ENCODE results near the gene PAX7.

- TF ChIP-seq, protein P1, sequence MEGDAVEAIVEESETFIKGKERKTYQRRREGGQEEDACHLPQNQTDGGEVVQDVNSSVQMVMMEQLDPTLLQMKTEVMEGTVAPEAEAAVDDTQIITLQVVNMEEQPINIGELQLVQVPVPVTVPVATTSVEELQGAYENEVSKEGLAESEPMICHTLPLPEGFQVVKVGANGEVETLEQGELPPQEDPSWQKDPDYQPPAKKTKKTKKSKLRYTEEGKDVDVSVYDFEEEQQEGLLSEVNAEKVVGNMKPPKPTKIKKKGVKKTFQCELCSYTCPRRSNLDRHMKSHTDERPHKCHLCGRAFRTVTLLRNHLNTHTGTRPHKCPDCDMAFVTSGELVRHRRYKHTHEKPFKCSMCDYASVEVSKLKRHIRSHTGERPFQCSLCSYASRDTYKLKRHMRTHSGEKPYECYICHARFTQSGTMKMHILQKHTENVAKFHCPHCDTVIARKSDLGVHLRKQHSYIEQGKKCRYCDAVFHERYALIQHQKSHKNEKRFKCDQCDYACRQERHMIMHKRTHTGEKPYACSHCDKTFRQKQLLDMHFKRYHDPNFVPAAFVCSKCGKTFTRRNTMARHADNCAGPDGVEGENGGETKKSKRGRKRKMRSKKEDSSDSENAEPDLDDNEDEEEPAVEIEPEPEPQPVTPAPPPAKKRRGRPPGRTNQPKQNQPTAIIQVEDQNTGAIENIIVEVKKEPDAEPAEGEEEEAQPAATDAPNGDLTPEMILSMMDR (IDR thresholded peaks at IDR 0.05): no peak
- no peak for TF ChIP-seq POLR2AphosphoS5 (IDR thresholded peaks at IDR 0.05)
Measured at GRCh38 chr1:18784482-18784831, 153.8 kb downstream of the PAX7 start.

Data from prostate gland (tissue), 2 donors.